GM23338 (cell line): ENCODE results near the gene ASPG. TPM values are rescaled to one million over a fixed set of nuclear protein-coding genes. Genes with fewer than 3 reads are reported as not detected.

Experiments
- ATAC-seq: fragments of 200-7000 bp; cut with Tn5 transposase; 3 replicates; pipeline ENCODE4 v1.9.1; 2020
- DNase-seq: peaks from one replicate; pipeline ENCODE4 v3.0.0-alpha.2; 2015; ENCODE audit warnings: low spot score
- H2AFZ ChIP-seq: fragments of 200-600 bp; sonication (generic); 2 replicates; pipeline ENCODE4 v1.8.0; 2016; ENCODE audit warnings: antibody characterized with exemption, mild to moderate bottlenecking, moderate library complexity
- H3F3A ChIP-seq: fragments of 200-600 bp; sonication (generic); replicated peaks from 2 replicates; pipeline ENCODE4 v1.8.0; 2017; ENCODE audit warnings: antibody characterized with exemption, mixed run types, low read depth
- H3K27ac ChIP-seq: fragments of 200-600 bp; sonication (generic); 2 replicates; pipeline ENCODE4 v1.6.1; 2016; ENCODE audit warnings: low read depth
- H3K27me3 ChIP-seq: fragments of 200-600 bp; sonication (generic); 2 replicates; pipeline ENCODE4 v1.8.0; 2016; ENCODE audit warnings: mild to moderate bottlenecking, mixed run types, moderate library complexity; ENCODE audit not compliant: insufficient read depth
- H3K36me3 ChIP-seq: fragments of 200-600 bp; sonication (generic); 2 replicates; pipeline ENCODE4 v1.8.0; 2016; ENCODE audit warnings: mild to moderate bottlenecking; ENCODE audit not compliant: insufficient read depth
- H3K4me1 ChIP-seq: fragments of 200-600 bp; sonication (generic); 2 replicates; pipeline ENCODE4 v1.8.0; 2016; ENCODE audit warnings: mild to moderate bottlenecking, moderate library complexity; ENCODE audit not compliant: insufficient read depth
- H3K4me2 ChIP-seq: fragments of 200-600 bp; sonication (generic); 2 replicates; pipeline ENCODE4 v1.7.1; 2017; ENCODE audit warnings: mixed run types
- H3K4me3 ChIP-seq: fragments of 200-600 bp; sonication (generic); 2 replicates; pipeline ENCODE4 v1.6.1; 2016; ENCODE audit warnings: mixed run types
- H3K79me2 ChIP-seq: fragments of 200-600 bp; sonication (generic); replicated peaks from 2 replicates; pipeline ENCODE4 v1.8.0; 2017; ENCODE audit warnings: mild to moderate bottlenecking; ENCODE audit not compliant: insufficient read depth
- H3K9me2 ChIP-seq: fragments of 200-600 bp; sonication (generic); 2 replicates; pipeline ENCODE4 v1.8.0; 2017; ENCODE audit not compliant: insufficient read depth
- H4K20me1 ChIP-seq: fragments of 200-600 bp; sonication (generic); replicated peaks from 2 replicates; pipeline ENCODE4 v1.8.0; 2017; ENCODE audit warnings: mild to moderate bottlenecking; ENCODE audit not compliant: insufficient read depth
- H3K27ac Mint-ChIP-seq: 2 replicates; pipeline ENCODE4 v1.8.0; 2020; ENCODE audit warnings: inconsistent platforms, mild to moderate bottlenecking, moderate library complexity, mixed read lengths
- H3K27me3 Mint-ChIP-seq: 3 replicates; pipeline ENCODE4 v1.8.0; 2022; ENCODE audit warnings: low read depth, mild to moderate bottlenecking, moderate library complexity, mixed read lengths, inconsistent platforms; ENCODE audit not compliant: insufficient read depth, poor library complexity
- H3K36me3 Mint-ChIP-seq: 3 replicates; pipeline ENCODE4 v1.8.0; 2021; ENCODE audit warnings: low read depth, mild to moderate bottlenecking, inconsistent platforms, moderate library complexity, mixed read lengths
- H3K4me1 Mint-ChIP-seq: 3 replicates; pipeline ENCODE4 v1.8.0; 2020; ENCODE audit warnings: mild to moderate bottlenecking, inconsistent platforms, mixed read lengths
- H3K4me3 Mint-ChIP-seq: 3 replicates; pipeline ENCODE4 v1.8.0; 2021; ENCODE audit warnings: moderate library complexity, mild to moderate bottlenecking, inconsistent platforms, mixed read lengths
- H3K9me3 Mint-ChIP-seq: 3 replicates; pipeline ENCODE4 v1.8.0; 2020; ENCODE audit warnings: moderate library complexity, mild to moderate bottlenecking, inconsistent platforms, mixed read lengths
- CREB1 ChIP-seq: fragments of 250-450 bp; sonication (Bioruptor Pico); IDR thresholded peaks from 2 replicates; pipeline ENCODE4 v1.5.0; 2020; ENCODE audit warnings: low read depth, mild to moderate bottlenecking, moderate library complexity
- EZH2 ChIP-seq: fragments of 200-600 bp; sonication (generic); IDR thresholded peaks from one replicate; pipeline ENCODE4 v1.8.0; 2017; ENCODE audit warnings: antibody characterized with exemption, mild to moderate bottlenecking, low read depth; ENCODE audit not compliant: unreplicated experiment
- EZH2phosphoT487 ChIP-seq: fragments of 200-600 bp; sonication (generic); IDR thresholded peaks from one replicate; pipeline ENCODE4 v1.8.1; 2018; ENCODE audit warnings: antibody characterized with exemption; ENCODE audit not compliant: unreplicated experiment
- JUNB ChIP-seq: IDR thresholded peaks from one replicate; pipeline ENCODE4 v1.6.1; 2016; ENCODE audit warnings: antibody characterized with exemption; ENCODE audit not compliant: unreplicated experiment
- NANOG ChIP-seq: IDR thresholded peaks from 2 replicates; pipeline ENCODE4 v1.6.1; 2016; ENCODE audit warnings: antibody characterized with exemption, borderline replicate concordance
- POLR2AphosphoS5 ChIP-seq: IDR thresholded peaks from 2 replicates; pipeline ENCODE4 v1.6.1; 2016; ENCODE audit warnings: antibody characterized with exemption, low read depth
- STAT1 ChIP-seq: IDR thresholded peaks from one replicate; pipeline ENCODE4 v1.6.1; 2016; ENCODE audit warnings: antibody characterized with exemption; ENCODE audit not compliant: unreplicated experiment
- ZNF114 ChIP-seq: fragments of 250-450 bp; sonication (Bioruptor Pico); IDR thresholded peaks from 2 replicates; pipeline ENCODE4 v1.5.0; 2020; ENCODE audit warnings: mild to moderate bottlenecking, moderate library complexity
- polyA plus RNA-seq: library from polyadenylated mRNA; unstranded; fragments of >200 nt; fragmentation: Nextera tagmentation; extraction: Ambion mirVana; gene quantifications from 2 replicates; pipeline ENCODE4 v1.2.1, GENCODE V29; 2016
- total RNA-seq: library from RNA; depleted of rRNA; stranded (reverse); fragments of >200 nt; shearing (Covaris generic); gene quantifications from 2 replicates; pipeline ENCODE4 v1.2.3, GENCODE V29; 2014
- TF ChIP-seq, protein P1 (sequence below): fragments of 250-450 bp; sonication (Bioruptor Pico); IDR thresholded peaks from 2 replicates; pipeline ENCODE4 v1.5.0; 2020; ENCODE audit warnings: mild to moderate bottlenecking, moderate library complexity
- TF ChIP-seq, protein P2 (sequence below), 2 experiments: fragments of 200-600 bp in 1 of 2; sonication (generic) in 1 of 2; conservative IDR thresholded peaks; 2 replicates each; pipeline versions ENCODE4 v1.5.1 to v1.6.1; 2016 to 2017; ENCODE audit warnings: antibody characterized with exemption in 2 of 2, low read depth in 2 of 2, mild to moderate bottlenecking in 2 of 2, moderate library complexity in 1 of 2
- TF ChIP-seq, protein P3 (sequence below): IDR thresholded peaks from one replicate; pipeline ENCODE4 v1.6.1; 2018; ENCODE audit warnings: antibody characterized with exemption; ENCODE audit not compliant: unreplicated experiment

ASPG gene
- total and polyA plus RNA-seq, 2 experiments from 2014 or later: 0.61 to 6.2 TPM

GRCh38 chr14:104151026-104151381, 65.5 kb downstream of the ASPG start:
- DNase-seq (no peak), ATAC-seq (no peak)
- Histone ChIP-seq H4K20me1 (no peaks in the 10 kb centered on the region), H3F3A (0 out of 2 replicates have a peak, but pooled peaks cover 5% of the 10 kb centered on the region), H3K79me2 (peaks cover 75% of the 10 kb centered on the region), H3K36me3 (no peaks in the 10 kb centered on the region), H3K4me2 (no peak overlapping the region), H3K4me1 (peaks cover 21% of the 10 kb centered on the region), H3K4me3 (no peak overlapping the region), H2AFZ (no peak overlapping the region), H3K27me3 (no peaks in the 10 kb centered on the region), H3K27ac (no peak overlapping the region), H3K9me2 (no peaks in the 10 kb centered on the region)
- Mint-ChIP-seq H3K27ac (no peak overlapping the region), H3K36me3 (no peaks in the 10 kb centered on the region), H3K27me3 (peaks cover 12% of the 10 kb centered on the region), H3K4me1 (peaks cover 24% of the 10 kb centered on the region), H3K9me3 (no peaks in the 10 kb centered on the region), H3K4me3 (no peak overlapping the region)
- TF ChIP-seq, protein P1, sequence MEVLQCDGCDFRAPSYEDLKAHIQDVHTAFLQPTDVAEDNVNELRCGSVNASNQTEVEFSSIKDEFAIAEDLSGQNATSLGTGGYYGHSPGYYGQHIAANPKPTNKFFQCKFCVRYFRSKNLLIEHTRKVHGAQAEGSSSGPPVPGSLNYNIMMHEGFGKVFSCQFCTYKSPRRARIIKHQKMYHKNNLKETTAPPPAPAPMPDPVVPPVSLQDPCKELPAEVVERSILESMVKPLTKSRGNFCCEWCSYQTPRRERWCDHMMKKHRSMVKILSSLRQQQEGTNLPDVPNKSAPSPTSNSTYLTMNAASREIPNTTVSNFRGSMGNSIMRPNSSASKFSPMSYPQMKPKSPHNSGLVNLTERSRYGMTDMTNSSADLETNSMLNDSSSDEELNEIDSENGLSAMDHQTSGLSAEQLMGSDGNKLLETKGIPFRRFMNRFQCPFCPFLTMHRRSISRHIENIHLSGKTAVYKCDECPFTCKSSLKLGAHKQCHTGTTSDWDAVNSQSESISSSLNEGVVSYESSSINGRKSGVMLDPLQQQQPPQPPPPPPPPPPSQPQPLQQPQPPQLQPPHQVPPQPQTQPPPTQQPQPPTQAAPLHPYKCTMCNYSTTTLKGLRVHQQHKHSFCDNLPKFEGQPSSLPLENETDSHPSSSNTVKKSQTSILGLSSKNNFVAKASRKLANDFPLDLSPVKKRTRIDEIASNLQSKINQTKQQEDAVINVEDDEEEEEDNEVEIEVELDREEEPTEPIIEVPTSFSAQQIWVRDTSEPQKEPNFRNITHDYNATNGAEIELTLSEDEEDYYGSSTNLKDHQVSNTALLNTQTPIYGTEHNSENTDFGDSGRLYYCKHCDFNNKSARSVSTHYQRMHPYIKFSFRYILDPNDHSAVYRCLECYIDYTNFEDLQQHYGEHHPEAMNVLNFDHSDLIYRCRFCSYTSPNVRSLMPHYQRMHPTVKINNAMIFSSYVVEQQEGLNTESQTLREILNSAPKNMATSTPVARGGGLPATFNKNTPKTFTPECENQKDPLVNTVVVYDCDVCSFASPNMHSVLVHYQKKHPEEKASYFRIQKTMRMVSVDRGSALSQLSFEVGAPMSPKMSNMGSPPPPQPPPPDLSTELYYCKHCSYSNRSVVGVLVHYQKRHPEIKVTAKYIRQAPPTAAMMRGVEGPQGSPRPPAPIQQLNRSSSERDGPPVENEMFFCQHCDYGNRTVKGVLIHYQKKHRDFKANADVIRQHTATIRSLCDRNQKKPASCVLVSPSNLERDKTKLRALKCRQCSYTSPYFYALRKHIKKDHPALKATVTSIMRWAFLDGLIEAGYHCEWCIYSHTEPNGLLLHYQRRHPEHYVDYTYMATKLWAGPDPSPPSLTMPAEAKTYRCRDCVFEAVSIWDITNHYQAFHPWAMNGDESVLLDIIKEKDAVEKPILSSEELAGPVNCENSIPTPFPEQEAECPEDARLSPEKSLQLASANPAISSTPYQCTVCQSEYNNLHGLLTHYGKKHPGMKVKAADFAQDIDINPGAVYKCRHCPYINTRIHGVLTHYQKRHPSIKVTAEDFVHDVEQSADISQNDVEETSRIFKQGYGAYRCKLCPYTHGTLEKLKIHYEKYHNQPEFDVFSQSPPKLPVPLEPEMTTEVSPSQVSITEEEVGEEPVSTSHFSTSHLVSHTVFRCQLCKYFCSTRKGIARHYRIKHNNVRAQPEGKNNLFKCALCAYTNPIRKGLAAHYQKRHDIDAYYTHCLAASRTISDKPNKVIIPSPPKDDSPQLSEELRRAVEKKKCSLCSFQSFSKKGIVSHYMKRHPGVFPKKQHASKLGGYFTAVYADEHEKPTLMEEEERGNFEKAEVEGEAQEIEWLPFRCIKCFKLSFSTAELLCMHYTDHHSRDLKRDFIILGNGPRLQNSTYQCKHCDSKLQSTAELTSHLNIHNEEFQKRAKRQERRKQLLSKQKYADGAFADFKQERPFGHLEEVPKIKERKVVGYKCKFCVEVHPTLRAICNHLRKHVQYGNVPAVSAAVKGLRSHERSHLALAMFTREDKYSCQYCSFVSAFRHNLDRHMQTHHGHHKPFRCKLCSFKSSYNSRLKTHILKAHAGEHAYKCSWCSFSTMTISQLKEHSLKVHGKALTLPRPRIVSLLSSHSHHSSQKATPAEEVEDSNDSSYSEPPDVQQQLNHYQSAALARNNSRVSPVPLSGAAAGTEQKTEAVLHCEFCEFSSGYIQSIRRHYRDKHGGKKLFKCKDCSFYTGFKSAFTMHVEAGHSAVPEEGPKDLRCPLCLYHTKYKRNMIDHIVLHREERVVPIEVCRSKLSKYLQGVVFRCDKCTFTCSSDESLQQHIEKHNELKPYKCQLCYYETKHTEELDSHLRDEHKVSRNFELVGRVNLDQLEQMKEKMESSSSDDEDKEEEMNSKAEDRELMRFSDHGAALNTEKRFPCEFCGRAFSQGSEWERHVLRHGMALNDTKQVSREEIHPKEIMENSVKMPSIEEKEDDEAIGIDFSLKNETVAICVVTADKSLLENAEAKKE (CRISPR knock-in tag): no peak
- TF ChIP-seq, protein P2, sequence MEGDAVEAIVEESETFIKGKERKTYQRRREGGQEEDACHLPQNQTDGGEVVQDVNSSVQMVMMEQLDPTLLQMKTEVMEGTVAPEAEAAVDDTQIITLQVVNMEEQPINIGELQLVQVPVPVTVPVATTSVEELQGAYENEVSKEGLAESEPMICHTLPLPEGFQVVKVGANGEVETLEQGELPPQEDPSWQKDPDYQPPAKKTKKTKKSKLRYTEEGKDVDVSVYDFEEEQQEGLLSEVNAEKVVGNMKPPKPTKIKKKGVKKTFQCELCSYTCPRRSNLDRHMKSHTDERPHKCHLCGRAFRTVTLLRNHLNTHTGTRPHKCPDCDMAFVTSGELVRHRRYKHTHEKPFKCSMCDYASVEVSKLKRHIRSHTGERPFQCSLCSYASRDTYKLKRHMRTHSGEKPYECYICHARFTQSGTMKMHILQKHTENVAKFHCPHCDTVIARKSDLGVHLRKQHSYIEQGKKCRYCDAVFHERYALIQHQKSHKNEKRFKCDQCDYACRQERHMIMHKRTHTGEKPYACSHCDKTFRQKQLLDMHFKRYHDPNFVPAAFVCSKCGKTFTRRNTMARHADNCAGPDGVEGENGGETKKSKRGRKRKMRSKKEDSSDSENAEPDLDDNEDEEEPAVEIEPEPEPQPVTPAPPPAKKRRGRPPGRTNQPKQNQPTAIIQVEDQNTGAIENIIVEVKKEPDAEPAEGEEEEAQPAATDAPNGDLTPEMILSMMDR (conservative IDR thresholded peaks at IDR 0.05; ENCODE audit: low read depth in 2 of 2): no peak
- TF ChIP-seq JUNB: no peak
- TF ChIP-seq, protein P3, sequence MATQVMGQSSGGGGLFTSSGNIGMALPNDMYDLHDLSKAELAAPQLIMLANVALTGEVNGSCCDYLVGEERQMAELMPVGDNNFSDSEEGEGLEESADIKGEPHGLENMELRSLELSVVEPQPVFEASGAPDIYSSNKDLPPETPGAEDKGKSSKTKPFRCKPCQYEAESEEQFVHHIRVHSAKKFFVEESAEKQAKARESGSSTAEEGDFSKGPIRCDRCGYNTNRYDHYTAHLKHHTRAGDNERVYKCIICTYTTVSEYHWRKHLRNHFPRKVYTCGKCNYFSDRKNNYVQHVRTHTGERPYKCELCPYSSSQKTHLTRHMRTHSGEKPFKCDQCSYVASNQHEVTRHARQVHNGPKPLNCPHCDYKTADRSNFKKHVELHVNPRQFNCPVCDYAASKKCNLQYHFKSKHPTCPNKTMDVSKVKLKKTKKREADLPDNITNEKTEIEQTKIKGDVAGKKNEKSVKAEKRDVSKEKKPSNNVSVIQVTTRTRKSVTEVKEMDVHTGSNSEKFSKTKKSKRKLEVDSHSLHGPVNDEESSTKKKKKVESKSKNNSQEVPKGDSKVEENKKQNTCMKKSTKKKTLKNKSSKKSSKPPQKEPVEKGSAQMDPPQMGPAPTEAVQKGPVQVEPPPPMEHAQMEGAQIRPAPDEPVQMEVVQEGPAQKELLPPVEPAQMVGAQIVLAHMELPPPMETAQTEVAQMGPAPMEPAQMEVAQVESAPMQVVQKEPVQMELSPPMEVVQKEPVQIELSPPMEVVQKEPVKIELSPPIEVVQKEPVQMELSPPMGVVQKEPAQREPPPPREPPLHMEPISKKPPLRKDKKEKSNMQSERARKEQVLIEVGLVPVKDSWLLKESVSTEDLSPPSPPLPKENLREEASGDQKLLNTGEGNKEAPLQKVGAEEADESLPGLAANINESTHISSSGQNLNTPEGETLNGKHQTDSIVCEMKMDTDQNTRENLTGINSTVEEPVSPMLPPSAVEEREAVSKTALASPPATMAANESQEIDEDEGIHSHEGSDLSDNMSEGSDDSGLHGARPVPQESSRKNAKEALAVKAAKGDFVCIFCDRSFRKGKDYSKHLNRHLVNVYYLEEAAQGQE: no peak
- TF ChIP-seq CREB1 (CRISPR knock-in tag): no peak
- TF ChIP-seq STAT1: no peak
- TF ChIP-seq POLR2AphosphoS5: no peak
- TF ChIP-seq EZH2: no peak
- no peak for TF ChIP-seq EZH2phosphoT487
- no peak for TF ChIP-seq NANOG
- no peak for TF ChIP-seq ZNF114
